Measurements from ENCODE around the gene NUDT16L1.
"Not testable (repeated sequence)": the region's sequence is repeated elsewhere in the genome, so short reads cannot be mapped to it uniquely, and the experiment has no call there.

NUDT16L1 gene

DNA sequence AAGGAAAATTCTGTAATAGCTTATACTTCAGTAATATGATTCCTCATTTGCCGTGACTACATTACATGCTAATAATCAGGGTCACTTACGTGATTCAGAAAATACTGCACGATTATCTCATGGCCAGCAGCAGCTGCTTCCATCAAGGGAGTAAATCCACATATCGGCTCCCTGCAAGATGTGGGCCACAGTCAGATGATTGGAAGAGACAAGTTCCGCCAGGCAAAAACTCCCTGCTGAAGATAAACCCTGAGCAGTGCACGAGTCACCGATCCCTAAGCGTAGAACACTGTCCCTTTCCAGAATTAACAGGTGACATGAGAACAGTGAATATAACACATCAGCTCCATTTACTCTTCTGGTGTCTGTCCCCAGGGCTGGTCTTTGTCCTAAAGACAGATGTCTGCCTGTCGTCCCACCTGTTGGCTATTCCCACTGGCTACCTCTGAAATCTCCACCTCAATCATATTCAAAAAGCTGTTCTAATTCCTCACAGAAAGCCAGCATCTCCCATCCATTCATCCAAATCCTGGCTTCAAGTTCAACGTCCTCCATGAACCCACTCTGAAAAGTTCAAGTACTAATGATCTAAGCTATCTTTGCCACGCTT, 31.4 kb downstream of the NUDT16L1 start:
- DNase-seq: no peak

DNA sequence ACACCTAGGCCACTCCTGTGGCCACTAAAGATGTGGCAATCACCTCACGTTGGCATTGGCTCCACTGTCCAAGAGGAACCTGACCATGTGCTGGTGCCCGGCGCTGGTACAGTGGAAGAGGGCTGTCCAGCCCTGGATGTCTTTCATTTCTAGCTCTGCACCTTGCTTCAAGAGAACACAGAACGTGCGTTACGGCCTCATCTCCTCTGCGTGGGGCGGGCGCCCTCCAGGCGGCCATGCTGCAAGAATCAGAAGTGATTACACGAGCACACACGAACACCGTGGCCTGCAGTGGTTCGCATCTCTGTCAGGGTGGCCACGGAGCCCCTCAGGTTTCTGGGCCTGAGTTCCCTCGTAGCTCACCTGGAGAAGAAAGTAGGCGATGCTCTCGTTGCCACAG, 33.3 kb downstream of the NUDT16L1 start:
- DNase-seq: no peak

DNA sequence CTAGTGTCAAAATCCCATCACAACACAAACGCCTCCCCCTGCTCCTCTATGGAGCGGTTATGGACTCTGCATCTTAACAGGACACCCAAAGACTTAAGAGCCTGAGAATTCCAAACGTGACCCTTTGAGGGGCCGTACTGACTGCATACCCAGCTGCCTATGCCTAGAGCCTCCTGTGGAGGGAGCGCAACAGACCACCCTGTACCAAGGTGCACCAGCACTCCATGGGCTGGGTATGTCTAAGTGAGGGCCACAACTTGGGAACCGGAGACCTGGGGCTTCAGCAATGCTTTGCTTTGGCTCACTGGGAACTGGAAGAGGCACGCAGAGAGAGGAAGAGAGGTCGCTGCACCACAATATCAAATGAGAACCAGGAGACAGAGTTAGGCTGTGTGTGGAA, 35.3 kb downstream of the NUDT16L1 start:
- DNase-seq: no peak

DNA sequence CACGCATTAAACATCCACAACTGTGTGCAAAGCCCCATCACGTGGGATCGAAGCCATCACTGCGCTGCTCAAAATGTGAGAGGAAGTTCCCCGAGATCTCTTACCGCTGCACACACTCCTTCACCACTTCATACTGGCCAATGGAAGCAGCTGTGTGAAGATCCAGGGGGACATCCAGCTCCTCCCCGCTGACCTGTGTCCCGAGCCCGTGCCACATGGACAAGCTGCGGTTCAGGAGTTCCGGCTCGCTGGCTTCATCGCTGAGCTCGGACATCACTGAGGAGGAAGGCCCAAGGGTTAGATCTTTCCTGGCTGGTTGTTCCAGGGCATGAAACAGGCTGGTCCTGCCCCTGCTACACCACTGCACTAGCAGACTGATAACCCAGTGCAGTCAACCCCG, 36.5 kb downstream of the NUDT16L1 start:
- no peak for DNase-seq

DNA sequence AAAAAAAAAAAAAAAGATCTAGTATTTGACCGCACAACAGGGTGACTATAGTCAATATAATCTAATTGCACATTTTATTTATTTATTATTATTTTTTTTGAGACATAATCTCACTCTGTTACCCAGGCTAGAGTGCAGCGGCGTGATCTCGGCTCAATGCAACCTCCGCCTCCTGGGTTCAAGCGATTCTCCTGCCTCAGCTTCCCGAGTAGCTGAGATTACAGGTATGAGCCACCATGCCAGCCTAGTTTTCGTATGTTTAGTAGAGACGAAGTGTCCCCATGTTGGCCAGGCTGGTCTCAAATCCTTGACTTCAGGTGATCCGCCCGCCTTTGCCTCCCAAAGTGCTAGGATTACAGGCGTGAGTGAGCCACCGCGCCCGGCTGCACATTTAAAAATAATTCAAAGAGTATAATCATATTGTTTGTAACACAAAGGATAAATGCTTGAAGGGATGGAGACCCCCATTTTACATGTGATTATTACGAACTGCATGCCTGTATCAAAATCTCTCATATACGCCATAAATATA, 39.9 kb downstream of the NUDT16L1 start:
- DNase-seq: no peak

DNA sequence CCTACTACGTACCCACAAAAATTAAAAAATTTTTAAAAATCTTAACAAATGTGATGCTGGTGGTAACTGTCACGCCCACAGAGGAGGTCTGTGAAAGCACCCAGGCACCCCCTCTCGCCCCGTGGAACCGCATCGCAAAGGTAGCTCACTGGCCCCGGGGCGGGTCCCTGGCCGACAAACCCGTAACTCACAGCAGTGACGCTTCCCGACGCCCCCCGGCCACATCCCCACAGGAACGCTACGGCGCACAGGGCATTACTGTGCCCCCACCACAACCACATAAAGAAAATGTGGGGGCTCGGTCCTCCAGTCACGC, 40.3 kb downstream of the NUDT16L1 start:
- DNase-seq: no peak

DNA sequence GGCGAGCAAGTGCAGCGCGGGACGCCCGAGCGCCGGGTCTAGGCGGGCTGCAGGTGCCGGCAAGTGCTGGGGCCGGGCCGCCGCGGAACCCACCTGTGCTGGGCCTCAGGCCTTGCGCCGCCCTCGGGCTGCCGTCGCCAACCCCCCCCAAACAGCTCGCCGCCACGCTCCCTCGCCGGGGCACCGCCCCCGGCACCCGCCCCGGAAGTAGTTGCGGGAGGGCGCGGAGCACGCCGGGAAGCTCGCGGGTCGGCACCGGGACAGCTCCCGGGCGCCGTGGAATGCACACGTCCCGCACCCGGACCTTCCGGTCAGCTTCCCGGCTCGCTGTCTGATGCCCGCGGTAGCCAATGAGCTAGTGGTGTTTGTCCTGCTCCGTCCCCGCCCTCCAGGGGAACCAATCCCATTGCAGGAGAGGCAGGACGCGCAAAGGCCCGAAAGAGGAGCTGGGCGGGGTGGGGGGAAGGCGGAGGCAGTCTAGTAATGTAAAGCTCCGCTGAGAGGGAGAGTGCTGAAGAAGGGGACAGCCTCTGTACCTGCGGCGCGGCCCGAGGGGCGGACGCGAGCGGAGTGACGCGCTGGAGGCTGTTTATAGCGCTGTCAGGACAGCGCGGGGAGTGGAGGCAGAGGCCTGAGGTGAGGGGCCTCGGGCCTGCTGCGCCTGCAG, 40.8 kb downstream of the NUDT16L1 start, which contains the start of the genes ANKS3 and DNAAF8:
ANKS3 (minus strand) TSS at position 209 of the 667 bp plus-strand sequence. CDS start 4,122 bp downstream, outside the sequence.
DNAAF8 (plus strand) TSS at position 475 of the 667 bp plus-strand sequence. CDS start 1,978 bp downstream, outside the sequence.
- peak; percentile 96 for DNase-seq

DNA sequence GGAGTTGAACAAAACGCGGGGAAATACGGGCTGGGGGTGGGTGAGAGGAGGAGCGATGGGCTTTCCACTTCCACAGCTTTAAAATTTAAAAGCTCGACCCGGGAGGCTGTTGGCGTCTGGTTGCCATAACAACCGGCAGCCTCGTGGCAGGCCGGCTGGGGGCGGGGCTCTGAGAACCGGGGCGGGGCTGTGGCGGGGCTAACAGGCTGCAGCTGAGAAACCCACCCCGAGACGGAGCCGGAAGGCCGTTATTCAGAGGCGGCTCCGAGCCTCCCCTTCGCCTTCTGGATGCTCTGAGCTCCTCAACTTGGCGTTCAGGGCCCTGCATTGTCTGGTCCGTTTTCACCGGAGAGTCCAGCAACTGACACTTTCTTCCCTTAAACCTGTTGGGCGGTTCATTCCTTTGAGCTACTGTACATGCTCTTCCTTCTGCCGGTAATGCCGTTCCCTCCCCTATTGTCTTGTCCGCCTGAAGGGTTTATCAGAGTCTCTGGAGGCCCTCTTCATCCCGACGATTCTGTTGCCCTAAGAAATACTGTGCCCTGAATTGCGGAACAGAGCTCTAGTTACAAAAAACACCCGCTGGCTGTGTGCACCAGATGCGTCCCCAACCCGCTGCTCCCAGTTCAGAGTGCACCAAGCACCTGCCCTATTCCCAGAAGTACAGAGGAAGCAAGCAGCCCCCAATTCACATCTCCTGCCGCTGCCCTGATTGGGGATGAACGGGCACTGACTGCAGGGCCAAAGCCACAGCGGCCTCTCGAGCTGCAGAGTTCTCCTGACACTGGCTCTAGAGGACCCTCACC, 41.6 kb downstream of the NUDT16L1 start:
- peak; percentile 80 for DNase-seq

DNA sequence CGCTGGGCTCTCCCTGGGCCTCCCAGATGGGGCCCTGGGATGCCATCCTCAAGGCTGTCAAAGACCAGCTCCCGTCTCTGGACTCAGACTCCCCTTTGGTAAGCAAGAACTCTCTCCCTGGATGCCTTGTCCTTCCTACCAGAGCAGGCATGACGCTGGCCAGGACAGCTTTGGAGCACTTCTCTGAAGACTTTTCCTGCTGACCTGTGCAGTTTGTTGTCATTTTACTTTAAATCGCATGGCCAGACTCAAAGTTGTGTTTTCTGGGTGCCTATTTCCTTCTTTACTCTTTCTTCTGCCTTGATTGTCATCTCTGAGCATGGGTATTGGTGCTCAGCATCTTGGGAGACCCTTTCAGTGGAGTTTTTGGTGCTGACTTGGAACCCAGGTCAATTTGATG, 43.2 kb downstream of the NUDT16L1 start:
- no peak for DNase-seq

DNA sequence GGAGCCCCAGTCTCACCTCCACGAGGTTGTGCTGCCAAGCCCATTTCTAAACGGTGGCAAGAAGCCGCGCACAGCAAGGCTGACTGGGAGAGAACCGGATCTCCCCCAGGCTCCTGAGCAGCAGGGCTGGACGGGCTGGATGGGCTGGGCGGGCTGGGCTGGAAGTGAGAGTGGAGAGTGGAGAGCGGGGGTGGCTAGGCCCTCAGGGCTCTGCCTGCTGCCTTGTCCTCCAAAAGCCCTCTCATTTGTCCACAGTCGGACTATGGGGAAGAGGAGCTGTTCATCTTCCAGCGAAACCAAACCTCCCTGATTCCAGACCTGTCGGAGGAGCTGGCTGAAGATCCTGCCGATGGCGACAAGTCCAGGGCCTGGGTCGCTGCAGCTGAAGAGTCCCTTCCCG, 44.2 kb downstream of the NUDT16L1 start:
- DNase-seq: no peak

DNA sequence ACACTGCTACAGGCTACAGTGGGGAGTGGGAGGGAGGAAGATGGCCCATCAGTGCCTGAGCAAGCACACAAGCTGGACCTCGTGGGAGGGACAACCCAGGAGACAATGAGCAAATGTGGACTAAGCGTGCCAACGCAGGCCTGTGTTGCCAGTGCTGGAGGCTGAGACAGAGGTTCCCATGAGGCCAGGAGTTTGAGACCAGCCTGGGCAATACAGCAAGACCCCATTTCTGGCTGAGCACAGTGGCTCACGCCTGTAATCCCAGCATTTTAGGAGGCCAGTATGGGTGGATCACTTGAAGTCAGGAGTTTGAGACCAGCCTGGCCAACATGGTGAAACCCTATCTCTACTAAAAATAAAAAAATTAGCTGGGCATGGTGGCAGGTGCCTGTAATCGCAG, 45.0 kb downstream of the NUDT16L1 start:
- not testable (repeated sequence) for DNase-seq

DNA sequence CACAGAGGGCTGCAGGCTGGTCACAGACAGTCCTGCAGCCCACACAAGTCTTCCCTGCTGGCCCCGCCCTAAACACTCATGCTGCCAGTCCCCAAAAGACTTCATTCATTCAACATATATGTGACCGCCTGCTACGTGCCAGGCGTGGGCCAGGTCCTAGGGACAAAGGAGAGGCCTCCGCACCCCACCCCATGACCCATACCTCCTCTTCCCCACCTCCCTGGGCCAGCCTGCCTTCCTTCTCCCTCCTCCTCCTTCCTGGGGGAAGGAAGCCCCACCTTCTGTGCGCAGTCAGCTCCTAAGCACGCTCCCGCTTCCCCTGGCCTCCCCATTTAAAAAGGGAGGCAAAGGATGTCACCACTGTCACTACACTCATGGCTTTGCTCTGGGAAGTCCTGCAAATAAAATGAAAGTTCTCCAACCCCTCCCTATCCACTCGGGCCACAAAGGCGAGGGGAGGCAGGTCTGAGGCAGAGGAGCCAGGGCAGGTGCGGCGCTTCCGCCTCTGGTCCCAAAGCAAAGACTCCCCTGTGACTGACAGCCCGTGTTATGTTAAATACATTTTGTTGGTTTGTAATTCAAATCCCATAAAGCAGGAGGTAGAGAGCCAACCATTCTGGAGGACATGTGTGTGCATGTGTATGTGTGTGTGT, 50.0 kb downstream of the NUDT16L1 start:
- no peak for DNase-seq

DNA sequence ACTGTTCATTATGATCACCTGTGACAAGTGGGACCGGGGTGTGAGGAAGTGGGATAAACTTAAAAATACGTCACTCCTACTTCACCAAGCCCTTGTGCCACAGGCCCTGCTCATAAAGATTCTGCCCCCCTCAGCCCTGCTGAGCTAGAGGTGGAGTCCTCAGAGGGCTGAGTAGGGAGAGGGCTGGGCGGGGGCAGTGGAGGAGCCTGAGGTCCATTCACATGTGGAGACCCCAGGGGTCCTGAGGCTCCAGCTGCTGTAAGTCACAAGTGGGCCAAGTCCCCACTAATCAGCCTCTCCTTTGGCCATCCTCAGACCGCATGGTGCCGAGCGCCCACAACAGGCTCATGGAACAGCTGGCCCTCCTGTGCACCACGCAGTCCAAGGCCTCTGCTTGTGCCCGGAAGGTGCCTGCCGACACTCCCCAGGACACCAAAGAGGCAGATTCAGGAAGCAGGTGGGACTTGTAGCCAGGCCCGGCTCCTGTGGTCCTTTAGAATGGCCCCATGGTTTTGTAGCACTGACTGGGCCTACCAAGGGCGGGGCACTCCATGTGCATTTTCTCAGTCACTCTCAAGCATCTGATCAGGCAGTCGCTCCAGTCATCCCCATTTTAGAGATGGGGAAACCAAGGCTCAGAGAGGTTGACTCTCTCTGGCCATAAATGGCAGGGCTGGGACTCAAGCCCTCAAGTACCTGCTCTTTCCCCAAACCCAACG, 51.4 kb downstream of the NUDT16L1 start:
- DNase-seq: no peak

DNA sequence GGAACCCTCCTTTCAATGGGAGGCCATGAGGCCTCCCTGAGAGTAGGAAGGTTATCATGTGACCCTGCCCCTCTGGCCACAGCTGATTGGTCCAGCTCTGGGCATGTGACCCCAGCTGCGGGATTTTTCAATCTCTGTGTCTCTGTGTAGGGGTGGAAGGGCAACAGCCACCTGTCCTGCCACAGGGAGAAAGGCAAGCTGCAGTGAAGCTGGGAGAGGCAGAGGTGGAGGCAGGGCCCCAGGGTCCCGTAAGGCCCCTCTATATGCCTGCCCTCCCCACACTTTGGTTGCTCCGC, 51.9 kb downstream of the NUDT16L1 start:
- DNase-seq: no peak

Measured in hematopoietic multipotent progenitor cell treated with erythropoietin and hydrocortisone succinate and interleukin-3 and kit ligand, for 8 days (in vitro differentiated cells).